Stimulated activated CD8-positive, alpha-beta memory T cell treated with anti-CD3 and anti-CD28 coated beads, Interleukin-7, amount 100 ng/mL, for 48 hours (primary cell): ENCODE results near the gene ATOH8.
A peak's percentile ranks its signal among the peaks of the same experiment; 100 is the strongest.

Experiments
- DNase-seq, 2 donors: peaks; one replicate each; pipeline ENCODE4 v3.0.0-alpha.2; 2020; ENCODE audit warnings: low read depth in 1 of 2; ENCODE audit errors: extremely low read depth in 1 of 2

Gene ATOH8

DNA sequence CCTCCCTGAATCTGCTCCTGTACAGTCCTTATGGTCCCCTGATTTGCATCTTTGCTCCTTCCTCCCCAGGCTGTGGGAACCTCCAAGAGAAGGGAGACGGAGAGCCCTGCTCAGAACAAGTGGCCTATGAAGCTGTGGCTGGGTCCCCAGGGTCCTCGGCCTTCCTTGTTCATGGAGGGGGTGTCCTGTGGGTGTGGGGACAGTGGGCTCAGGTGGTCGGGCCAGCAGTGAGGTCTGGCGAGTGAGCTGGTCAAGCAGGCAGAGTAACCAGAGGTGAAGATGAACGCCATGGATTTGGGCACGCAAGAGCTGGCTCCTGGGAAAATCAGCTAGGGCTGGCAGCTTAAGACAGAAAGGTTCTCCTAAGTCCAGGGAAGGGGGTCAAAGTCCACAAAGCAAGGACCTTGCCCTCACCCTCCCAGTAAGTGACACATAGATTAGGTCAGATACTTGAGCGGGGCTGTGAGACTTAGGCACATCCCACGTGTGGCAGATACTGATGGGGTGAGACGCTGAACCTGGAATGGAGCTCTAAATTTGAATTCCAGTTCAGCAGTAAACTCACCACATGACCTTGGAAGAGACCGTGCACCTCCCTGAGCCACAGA, 34.8 kb upstream of the ATOH8 start:
- DNase-seq, result no peak

- no peak for DNase-seq
These were observed 34.1 kb upstream of the ATOH8 start for GRCh38 chr2:85719609-85720240.

DNA sequence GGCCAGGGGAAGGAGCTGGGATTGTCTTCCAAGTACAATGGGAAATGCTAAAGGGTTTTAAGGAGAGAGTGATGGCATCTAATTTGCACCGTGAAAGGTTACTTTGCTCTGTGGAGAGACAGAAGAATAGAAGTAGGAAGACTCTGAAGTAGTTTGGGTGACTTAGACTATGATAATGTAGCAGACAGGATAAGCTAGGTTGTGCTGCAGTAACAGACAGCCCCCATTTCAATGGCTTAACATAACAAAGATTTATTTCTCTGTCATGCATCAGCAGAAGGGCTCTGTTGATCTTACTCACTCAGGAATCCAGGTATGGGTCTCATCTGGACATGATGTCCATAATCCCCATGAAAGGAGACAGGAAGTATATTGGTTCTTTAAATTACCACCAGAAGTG, 33.3 kb upstream of the ATOH8 start:
- DNase-seq, result no peak

- no peak for DNase-seq
These were observed 32.1 kb upstream of the ATOH8 start for GRCh38 chr2:85721641-85722040.

DNA sequence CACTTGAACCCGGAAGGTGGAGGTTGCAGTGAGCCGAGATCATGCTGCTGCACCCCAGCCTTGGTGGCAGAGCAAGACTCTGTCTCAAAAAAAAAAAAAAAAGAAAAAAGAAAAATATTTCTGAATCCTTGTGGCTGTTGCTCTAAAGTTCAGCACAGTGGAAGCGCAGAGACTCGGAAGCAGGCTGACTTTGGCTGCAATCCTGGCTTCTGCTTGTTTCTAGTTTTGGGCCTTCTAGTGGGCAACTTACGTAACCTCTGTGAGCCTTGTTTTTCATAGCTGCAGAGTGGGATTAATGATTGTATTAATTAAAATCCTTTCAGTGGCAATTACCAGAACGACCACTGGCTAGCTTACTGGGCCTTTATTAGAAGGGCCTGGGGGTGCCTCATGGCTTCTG, 31.3 kb upstream of the ATOH8 start:
- DNase-seq, result no peak

DNA sequence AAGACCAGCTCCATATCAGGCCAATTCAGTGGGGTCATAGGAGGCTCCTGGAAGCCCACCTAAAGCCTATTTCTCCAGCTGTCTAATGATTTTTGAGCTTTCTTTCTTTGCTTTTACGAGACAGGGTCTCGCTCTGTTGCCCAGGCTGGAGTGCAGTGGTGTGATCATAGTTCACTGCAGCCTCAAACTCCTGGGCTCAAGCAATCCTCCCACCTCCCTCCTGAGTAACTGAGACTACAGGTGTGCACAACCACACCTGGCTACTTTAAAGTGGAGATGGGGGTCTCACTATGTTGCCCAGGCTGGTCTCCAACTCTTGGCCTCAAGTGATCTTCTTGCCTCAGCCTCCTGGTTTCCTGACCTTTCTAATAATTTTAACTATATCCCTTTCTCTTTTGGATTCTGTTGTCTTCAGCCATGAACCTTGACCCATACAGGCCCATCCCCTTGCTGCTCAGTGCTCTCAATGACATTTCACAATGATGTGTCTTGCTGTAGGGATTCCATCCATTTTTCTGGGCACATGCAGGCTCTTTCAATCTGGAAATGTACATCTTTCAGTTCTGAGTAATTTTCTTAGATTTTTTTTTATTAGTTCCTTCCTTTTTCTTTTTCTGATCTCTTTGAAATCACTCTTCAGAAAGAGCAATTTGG, 30.0 kb upstream of the ATOH8 start:
- DNase-seq, result no peak

DNA sequence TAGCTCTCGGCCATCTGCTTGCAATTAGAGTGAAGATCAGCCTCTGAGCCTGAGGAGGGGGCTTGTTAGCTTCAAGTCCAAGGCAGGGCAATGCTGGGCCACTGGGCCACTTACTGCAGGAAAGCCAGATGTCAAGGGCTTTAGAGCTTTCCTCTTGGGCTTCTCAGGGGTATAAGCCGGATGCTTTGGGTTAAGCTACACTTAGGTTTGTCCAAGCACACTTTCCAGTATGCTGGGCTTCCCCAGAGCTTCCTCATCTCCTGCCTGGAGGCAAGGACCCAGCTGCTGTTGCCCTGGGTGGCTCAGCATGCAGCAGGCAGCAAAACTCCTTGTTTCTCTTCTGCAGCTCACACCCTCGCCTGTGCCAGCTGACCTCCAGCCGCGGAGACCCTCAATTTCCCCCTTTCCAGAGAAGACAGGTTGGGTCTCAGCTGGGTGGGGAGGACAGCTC, 29.0 kb upstream of the ATOH8 start:
- DNase-seq, result no peak

GRCh38 chr2:85725451-85725850, 28.3 kb upstream of the ATOH8 start:
- DNase-seq, result no peak

DNA sequence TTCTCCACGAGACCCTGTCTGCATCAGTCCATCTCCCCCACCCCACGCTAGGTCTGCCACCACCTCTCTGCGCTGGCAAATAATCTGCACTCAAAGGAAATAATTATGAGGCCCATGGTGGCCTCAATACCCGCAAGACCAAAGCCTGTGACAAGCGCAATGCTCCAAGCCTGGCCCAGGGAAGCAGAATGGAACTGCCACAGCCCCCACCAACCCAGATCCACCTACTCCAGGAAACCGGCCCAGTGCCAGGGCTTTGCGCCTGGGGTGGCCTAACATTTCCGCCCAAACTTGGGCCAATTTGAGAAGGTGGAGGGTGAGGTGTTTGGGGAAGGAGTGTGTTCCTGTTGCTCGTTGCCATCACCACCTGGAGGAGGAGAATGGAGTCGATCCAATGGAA, 26.0 kb upstream of the ATOH8 start:
- DNase-seq, result no peak

DNA sequence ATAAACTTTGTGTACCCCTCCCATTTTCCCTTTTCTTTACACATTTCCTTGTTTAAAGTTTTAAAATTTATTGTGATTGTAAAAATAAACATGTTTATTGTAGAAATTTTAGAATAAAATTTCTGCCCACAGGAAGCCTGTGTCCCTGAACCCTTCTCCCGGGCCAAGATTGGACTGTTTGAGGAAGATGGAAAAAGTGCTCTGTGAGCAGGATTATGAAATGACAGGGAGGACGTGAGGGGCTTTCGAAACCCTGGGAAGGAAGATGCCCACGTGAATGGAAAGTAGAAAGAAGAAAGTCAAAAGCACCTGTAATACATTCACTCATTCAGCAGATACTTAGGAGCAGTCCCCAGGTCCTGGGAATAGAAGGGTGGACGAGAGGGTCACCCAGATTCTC, 25.4 kb upstream of the ATOH8 start:
- DNase-seq, result no peak

- DNase-seq, result peak; percentile 53 to 57
These were observed 24.6 kb upstream of the ATOH8 start for GRCh38 chr2:85728883-85729824.

DNA sequence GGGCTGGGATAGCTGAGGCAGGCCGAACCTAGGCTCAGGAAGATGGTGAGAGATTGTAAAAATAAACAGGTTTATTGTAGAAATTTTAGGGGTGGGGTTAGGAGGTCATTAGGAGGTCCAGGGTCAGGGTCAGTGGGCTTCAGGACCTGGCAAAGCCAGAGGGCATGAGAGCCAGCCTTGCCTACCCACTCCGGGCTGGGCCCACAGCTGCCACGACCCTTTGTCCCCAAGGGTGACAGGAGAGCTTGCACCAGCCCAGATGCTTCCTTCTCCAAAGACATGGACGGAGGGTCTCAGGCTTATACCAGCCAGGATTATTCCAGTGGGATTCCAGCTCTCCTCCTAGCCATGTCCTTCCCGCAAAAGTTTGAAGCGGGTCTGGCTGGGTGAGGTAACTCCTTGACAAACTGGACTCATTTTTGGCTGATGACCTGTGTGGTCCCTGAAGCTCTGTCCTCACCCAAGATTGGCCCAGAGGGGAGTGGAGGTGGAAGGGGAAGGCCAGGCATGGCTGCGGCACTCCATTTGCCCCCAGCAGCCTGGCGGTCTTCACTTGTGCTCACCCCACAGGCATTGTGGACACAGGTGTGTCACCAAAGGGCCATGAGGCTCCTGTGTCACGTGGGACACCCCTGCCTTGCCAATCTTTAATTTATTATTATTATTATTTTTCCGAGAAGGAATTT, 23.8 kb upstream of the ATOH8 start:
- no peak for DNase-seq

- DNase-seq, result no peak
These were observed 23.0 kb upstream of the ATOH8 start for GRCh38 chr2:85730686-85731230.

GRCh38 chr2:85731606-85732005, 22.2 kb upstream of the ATOH8 start:
- no peak for DNase-seq

GRCh38 chr2:85732467-85733120, 21.2 kb upstream of the ATOH8 start:
- no peak for DNase-seq

DNA sequence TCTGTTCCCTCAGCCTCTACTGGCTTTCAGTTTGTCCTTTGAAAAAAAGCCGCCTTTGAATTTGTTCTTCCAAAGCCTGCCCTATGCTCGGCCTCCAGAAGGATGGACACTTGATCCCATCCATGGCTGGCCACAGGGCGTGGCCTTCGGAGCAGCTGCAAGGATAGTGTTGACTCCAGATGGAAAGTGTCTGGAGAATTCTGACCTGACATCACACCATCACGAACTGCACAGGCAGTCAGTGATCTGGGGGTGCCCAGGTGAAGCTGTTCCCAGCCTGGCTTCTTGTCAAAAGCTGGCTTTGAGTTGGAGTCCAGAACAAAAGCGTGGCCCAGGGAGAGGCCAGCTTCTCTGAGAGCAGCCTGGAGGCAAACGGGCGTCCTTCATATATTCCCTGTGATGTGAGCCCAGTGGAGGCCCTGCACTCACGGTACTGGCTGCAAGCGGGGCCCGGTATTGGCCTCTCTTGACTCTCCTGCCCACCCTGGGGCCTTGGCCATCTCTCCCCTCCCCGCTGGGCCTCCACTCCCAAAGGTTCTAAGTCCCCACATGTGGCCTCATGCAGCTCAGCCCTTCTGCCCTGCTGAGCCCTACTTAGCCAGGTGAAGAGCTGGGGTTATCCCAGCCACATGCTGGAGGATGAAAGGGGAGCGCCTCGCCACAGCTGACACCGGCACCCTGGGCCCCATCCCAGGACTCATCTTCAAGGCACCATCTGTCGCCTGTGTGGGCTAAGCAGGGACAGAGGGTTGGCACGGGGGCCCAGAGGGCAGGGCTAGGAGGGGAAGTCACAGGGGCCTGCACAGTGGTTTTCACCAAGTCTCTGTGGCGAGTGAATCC, 20.4 kb upstream of the ATOH8 start:
- no peak for DNase-seq

DNA sequence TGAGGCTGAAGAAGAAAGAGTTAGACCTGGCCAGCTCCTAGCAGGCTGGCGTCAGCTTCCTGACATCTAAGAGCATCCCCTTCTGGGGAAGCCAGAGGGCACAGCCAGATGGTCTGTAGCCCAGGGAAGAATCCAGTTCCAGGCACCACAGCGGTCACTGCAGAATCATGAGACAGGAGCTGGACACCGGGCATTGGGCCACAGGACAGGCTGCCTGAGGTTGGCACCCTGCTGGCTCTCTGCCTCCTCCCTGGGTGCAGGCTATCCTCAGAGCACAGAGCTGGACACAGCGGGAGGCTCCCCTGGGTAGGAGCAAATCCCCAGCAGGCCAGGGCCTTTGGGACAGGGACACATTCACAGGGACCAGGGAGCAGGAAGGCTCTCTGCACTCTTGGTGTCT, 19.8 kb upstream of the ATOH8 start:
- DNase-seq, result no peak

DNA sequence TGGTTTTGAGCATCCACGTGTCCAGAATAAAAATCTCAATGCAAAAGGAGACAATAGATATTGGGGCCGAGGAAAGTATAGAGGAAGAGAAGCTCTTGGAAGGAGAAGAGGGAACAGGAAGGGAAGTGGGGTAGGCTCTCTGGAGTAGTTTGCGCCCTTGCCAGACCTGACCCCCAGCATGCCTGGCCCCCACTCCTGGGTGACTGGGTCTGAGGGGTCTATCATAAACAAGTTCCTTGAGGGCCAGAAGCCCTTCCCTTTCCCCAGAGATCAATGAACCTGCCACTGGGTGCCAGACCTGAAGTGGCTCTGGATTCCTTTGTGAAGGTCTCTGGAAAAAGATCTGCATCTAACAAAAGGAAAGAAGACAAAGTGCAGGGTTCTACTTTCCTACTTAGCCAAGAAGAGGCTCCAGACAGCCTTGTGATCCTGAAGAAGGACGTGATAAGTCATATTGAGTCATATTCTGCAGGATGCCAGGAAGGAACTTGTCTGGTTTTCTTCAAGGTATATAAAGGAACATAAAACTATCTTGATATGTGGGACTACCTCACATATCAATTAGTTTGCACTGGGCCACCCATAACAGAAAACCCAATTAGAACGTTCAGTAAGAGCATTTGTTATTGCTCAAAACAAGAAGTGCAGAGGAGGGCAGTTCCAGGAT, 18.7 kb upstream of the ATOH8 start:
- DNase-seq, result no peak

- DNase-seq, result no peak
These were observed 18.1 kb upstream of the ATOH8 start for GRCh38 chr2:85735691-85736090.
